Neutrophil (primary cell): Measurements from ENCODE around the gene RASSF1.

ENCODE experiments used
- H3K27ac ChIP-seq: fragments of 200-600 bp; sonication (generic); 2 replicates; pipeline ENCODE4 v1.5.1; 2016; ENCODE audit warnings: mild to moderate bottlenecking, moderate library complexity
- H3K27me3 ChIP-seq: fragments of 200-600 bp; sonication (generic); 2 replicates; pipeline ENCODE4 v1.6.0; 2016; ENCODE audit warnings: mild to moderate bottlenecking
- H3K36me3 ChIP-seq: fragments of 200-600 bp; sonication (generic); 2 replicates; pipeline ENCODE4 v1.5.1; 2017
- H3K4me1 ChIP-seq, 2 experiments: fragments of 200-600 bp in 1 of 2; sonication (generic) in 1 of 2; 1 replicate in 1 of 2; 2 replicates in 1 of 2; pipeline versions ENCODE4 v1.5.1 to v1.6.1; 2013 to 2016; ENCODE audit warnings: low read depth in 1 of 2, low read length in 1 of 2, mild to moderate bottlenecking in 1 of 2, moderate library complexity in 1 of 2; ENCODE audit not compliant: control insufficient read depth in 1 of 2, insufficient read depth in 1 of 2
- H3K4me3 ChIP-seq, 2 experiments: fragments of 200-600 bp in 1 of 2; sonication (generic) in 1 of 2; 1 replicate in 1 of 2; 2 replicates in 1 of 2; pipeline ENCODE4 v1.5.1; 2013 to 2016; ENCODE audit warnings: low read depth in 1 of 2, low read length in 1 of 2, mild to moderate bottlenecking in 1 of 2, moderate library complexity in 1 of 2
- H3K9me3 ChIP-seq: fragments of 200-600 bp; sonication (generic); 2 replicates; pipeline ENCODE4 v1.5.1; 2016
- CTCF ChIP-seq: fragments of 200-600 bp; sonication (generic); IDR thresholded peaks from 2 replicates; pipeline ENCODE4 v1.5.1; 2016; ENCODE audit warnings: antibody characterized with exemption

RASSF1 gene

GRCh38 chr3:50294492-50295403 is 45.9 kb downstream of the RASSF1 start:
- Histone ChIP-seq H3K4me3 (no peak overlapping the region), H3K4me1 (peaks cover 37 to 43% of the 10 kb centered on the region in 2 experiments), H3K27me3 (no peaks in the 10 kb centered on the region), H3K27ac (peak overlapping the region; percentile 25), H3K9me3 (no peaks in the 10 kb centered on the region), H3K36me3 (no peaks in the 10 kb centered on the region)
- no peak for TF ChIP-seq CTCF

- no peak for TF ChIP-seq CTCF
- Histone ChIP-seq H3K36me3 (no peaks in the 10 kb centered on the region), H3K4me3 (no peak overlapping the region), H3K27ac (peak overlapping the region; percentile 69), H3K4me1 (peaks cover 35 to 39% of the 10 kb centered on the region in 2 experiments), H3K9me3 (no peaks in the 10 kb centered on the region), H3K27me3 (no peaks in the 10 kb centered on the region)
These were observed 46.5 kb downstream of the RASSF1 start for GRCh38 chr3:50294089-50294488.

- Histone ChIP-seq H3K9me3 (no peaks in the 10 kb centered on the region), H3K4me3 (peak overlapping the region in 1 of 2 experiments; percentile 59)
These were observed 47.4 kb downstream of the RASSF1 start for GRCh38 chr3:50293079-50293801.

GRCh38 chr3:50292159-50293078 is 48.2 kb downstream of the RASSF1 start, which contains the start of gene IFRD2:
TSS of gene IFRD2 (minus strand) at chr3:50292429. CDS start at chr3:50292274, 155 bp downstream.
- Histone ChIP-seq H3K27me3 (no peaks in the 10 kb centered on the region), H3K27ac (peak within 1 kb of the TSS; percentile 69), H3K4me1 (peaks cover 19 to 23% of the 10 kb centered on the region in 2 experiments), H3K36me3 (peaks cover 12% of the 10 kb centered on the region), H3K4me3 (peak within 1 kb of the TSS; percentile 59 to 82), H3K9me3 (no peaks in the 10 kb centered on the region)
- peak; percentile 32 for TF ChIP-seq CTCF

More at GRCh38 chr3:50293079-50293801, 47.4 kb downstream of the RASSF1 start:
- no peaks in the 10 kb centered on the region for H3K27me3 ChIP-seq
- peaks cover 27 to 31% of the 10 kb centered on the region in 2 experiments for H3K4me1 ChIP-seq
- TF ChIP-seq CTCF = no peak
- peaks cover 5% of the 10 kb centered on the region for H3K36me3 ChIP-seq
- H3K27ac ChIP-seq = peak overlapping the region; percentile 69

GRCh38 chr3:50290161-50290641 is 50.4 kb downstream of the RASSF1 start:
- TF ChIP-seq CTCF = no peak

More at GRCh38 chr3:50290161-50290641, 50.4 kb downstream of the RASSF1 start:
- Histone ChIP-seq H3K4me3 (no peak overlapping the region), H3K9me3 (no peaks in the 10 kb centered on the region), H3K27ac (no peak overlapping the region), H3K4me1 (peaks cover 15 to 19% of the 10 kb centered on the region in 2 experiments), H3K36me3 (peaks cover 12% of the 10 kb centered on the region), H3K27me3 (no peaks in the 10 kb centered on the region)
